ENCODE results near the gene ZSWIM1.

DNA sequence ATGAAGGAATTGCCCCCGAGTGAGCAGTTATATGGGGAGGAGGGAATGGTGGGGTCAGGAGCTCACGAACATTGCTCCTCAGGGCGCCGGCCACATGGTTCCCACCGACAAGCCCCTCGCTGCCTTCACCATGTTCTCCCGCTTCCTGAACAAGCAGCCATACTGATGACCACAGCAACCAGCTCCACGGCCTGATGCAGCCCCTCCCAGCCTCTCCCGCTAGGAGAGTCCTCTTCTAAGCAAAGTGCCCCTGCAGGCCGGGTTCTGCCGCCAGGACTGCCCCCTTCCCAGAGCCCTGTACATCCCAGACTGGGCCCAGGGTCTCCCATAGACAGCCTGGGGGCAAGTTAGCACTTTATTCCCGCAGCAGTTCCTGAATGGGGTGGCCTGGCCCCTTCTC is 17.3 kb downstream of the ZSWIM1 start:
- TF ChIP-seq POLR2A (IDR thresholded peaks at IDR 0.05): no peak
- TF ChIP-seq, protein P1, sequence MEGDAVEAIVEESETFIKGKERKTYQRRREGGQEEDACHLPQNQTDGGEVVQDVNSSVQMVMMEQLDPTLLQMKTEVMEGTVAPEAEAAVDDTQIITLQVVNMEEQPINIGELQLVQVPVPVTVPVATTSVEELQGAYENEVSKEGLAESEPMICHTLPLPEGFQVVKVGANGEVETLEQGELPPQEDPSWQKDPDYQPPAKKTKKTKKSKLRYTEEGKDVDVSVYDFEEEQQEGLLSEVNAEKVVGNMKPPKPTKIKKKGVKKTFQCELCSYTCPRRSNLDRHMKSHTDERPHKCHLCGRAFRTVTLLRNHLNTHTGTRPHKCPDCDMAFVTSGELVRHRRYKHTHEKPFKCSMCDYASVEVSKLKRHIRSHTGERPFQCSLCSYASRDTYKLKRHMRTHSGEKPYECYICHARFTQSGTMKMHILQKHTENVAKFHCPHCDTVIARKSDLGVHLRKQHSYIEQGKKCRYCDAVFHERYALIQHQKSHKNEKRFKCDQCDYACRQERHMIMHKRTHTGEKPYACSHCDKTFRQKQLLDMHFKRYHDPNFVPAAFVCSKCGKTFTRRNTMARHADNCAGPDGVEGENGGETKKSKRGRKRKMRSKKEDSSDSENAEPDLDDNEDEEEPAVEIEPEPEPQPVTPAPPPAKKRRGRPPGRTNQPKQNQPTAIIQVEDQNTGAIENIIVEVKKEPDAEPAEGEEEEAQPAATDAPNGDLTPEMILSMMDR (IDR thresholded peaks at IDR 0.05): no peak
